GM23338 (cell line): ENCODE results near the gene RAB11FIP3. TPM values are rescaled to one million over a fixed set of nuclear protein-coding genes. Genes with fewer than 3 reads are reported as not detected.

Experiments
- ATAC-seq: fragments of 200-7000 bp; cut with Tn5 transposase; 3 replicates; pipeline ENCODE4 v1.9.1; 2020
- DNase-seq: peaks from one replicate; pipeline ENCODE4 v3.0.0-alpha.2; 2015; ENCODE audit warnings: low spot score
- H2AFZ ChIP-seq: fragments of 200-600 bp; sonication (generic); 2 replicates; pipeline ENCODE4 v1.8.0; 2016; ENCODE audit warnings: antibody characterized with exemption, mild to moderate bottlenecking, moderate library complexity
- H3F3A ChIP-seq: fragments of 200-600 bp; sonication (generic); replicated peaks from 2 replicates; pipeline ENCODE4 v1.8.0; 2017; ENCODE audit warnings: antibody characterized with exemption, mixed run types, low read depth
- H3K27ac ChIP-seq: fragments of 200-600 bp; sonication (generic); 2 replicates; pipeline ENCODE4 v1.6.1; 2016; ENCODE audit warnings: low read depth
- H3K27me3 ChIP-seq: fragments of 200-600 bp; sonication (generic); 2 replicates; pipeline ENCODE4 v1.8.0; 2016; ENCODE audit warnings: mild to moderate bottlenecking, mixed run types, moderate library complexity; ENCODE audit not compliant: insufficient read depth
- H3K36me3 ChIP-seq: fragments of 200-600 bp; sonication (generic); 2 replicates; pipeline ENCODE4 v1.8.0; 2016; ENCODE audit warnings: mild to moderate bottlenecking; ENCODE audit not compliant: insufficient read depth
- H3K4me1 ChIP-seq: fragments of 200-600 bp; sonication (generic); 2 replicates; pipeline ENCODE4 v1.8.0; 2016; ENCODE audit warnings: mild to moderate bottlenecking, moderate library complexity; ENCODE audit not compliant: insufficient read depth
- H3K4me2 ChIP-seq: fragments of 200-600 bp; sonication (generic); 2 replicates; pipeline ENCODE4 v1.7.1; 2017; ENCODE audit warnings: mixed run types
- H3K4me3 ChIP-seq: fragments of 200-600 bp; sonication (generic); 2 replicates; pipeline ENCODE4 v1.6.1; 2016; ENCODE audit warnings: mixed run types
- H3K79me2 ChIP-seq: fragments of 200-600 bp; sonication (generic); replicated peaks from 2 replicates; pipeline ENCODE4 v1.8.0; 2017; ENCODE audit warnings: mild to moderate bottlenecking; ENCODE audit not compliant: insufficient read depth
- H3K9me2 ChIP-seq: fragments of 200-600 bp; sonication (generic); 2 replicates; pipeline ENCODE4 v1.8.0; 2017; ENCODE audit not compliant: insufficient read depth
- H4K20me1 ChIP-seq: fragments of 200-600 bp; sonication (generic); replicated peaks from 2 replicates; pipeline ENCODE4 v1.8.0; 2017; ENCODE audit warnings: mild to moderate bottlenecking; ENCODE audit not compliant: insufficient read depth
- H3K27ac Mint-ChIP-seq: 2 replicates; pipeline ENCODE4 v1.8.0; 2020; ENCODE audit warnings: inconsistent platforms, mild to moderate bottlenecking, moderate library complexity, mixed read lengths
- H3K27me3 Mint-ChIP-seq: 3 replicates; pipeline ENCODE4 v1.8.0; 2022; ENCODE audit warnings: low read depth, mild to moderate bottlenecking, moderate library complexity, mixed read lengths, inconsistent platforms; ENCODE audit not compliant: insufficient read depth, poor library complexity
- H3K36me3 Mint-ChIP-seq: 3 replicates; pipeline ENCODE4 v1.8.0; 2021; ENCODE audit warnings: low read depth, mild to moderate bottlenecking, inconsistent platforms, moderate library complexity, mixed read lengths
- H3K4me1 Mint-ChIP-seq: 3 replicates; pipeline ENCODE4 v1.8.0; 2020; ENCODE audit warnings: mild to moderate bottlenecking, inconsistent platforms, mixed read lengths
- H3K4me3 Mint-ChIP-seq: 3 replicates; pipeline ENCODE4 v1.8.0; 2021; ENCODE audit warnings: moderate library complexity, mild to moderate bottlenecking, inconsistent platforms, mixed read lengths
- H3K9me3 Mint-ChIP-seq: 3 replicates; pipeline ENCODE4 v1.8.0; 2020; ENCODE audit warnings: moderate library complexity, mild to moderate bottlenecking, inconsistent platforms, mixed read lengths
- POLR2AphosphoS5 ChIP-seq: IDR thresholded peaks from 2 replicates; pipeline ENCODE4 v1.6.1; 2016; ENCODE audit warnings: antibody characterized with exemption, low read depth
- ZNF462 ChIP-seq: fragments of 250-450 bp; sonication (Bioruptor Pico); IDR thresholded peaks from 2 replicates; pipeline ENCODE4 v1.5.0; 2020; ENCODE audit warnings: mild to moderate bottlenecking, moderate library complexity
- polyA plus RNA-seq: library from polyadenylated mRNA; unstranded; fragments of >200 nt; fragmentation: Nextera tagmentation; extraction: Ambion mirVana; gene quantifications from 2 replicates; pipeline ENCODE4 v1.2.1, GENCODE V29; 2016
- total RNA-seq: library from RNA; depleted of rRNA; stranded (reverse); fragments of >200 nt; shearing (Covaris generic); gene quantifications from 2 replicates; pipeline ENCODE4 v1.2.3, GENCODE V29; 2014
- TF ChIP-seq, protein P1 (sequence below), 2 experiments: fragments of 200-600 bp in 1 of 2; sonication (generic) in 1 of 2; conservative IDR thresholded peaks; 2 replicates each; pipeline versions ENCODE4 v1.5.1 to v1.6.1; 2016 to 2017; ENCODE audit warnings: antibody characterized with exemption in 2 of 2, low read depth in 2 of 2, mild to moderate bottlenecking in 2 of 2, moderate library complexity in 1 of 2

RAB11FIP3 gene
- total and polyA plus RNA-seq, 2 experiments from 2014 or later = 3.2 to 29.2 TPM

- no peak for TF ChIP-seq POLR2AphosphoS5
- TF ChIP-seq, protein P1, sequence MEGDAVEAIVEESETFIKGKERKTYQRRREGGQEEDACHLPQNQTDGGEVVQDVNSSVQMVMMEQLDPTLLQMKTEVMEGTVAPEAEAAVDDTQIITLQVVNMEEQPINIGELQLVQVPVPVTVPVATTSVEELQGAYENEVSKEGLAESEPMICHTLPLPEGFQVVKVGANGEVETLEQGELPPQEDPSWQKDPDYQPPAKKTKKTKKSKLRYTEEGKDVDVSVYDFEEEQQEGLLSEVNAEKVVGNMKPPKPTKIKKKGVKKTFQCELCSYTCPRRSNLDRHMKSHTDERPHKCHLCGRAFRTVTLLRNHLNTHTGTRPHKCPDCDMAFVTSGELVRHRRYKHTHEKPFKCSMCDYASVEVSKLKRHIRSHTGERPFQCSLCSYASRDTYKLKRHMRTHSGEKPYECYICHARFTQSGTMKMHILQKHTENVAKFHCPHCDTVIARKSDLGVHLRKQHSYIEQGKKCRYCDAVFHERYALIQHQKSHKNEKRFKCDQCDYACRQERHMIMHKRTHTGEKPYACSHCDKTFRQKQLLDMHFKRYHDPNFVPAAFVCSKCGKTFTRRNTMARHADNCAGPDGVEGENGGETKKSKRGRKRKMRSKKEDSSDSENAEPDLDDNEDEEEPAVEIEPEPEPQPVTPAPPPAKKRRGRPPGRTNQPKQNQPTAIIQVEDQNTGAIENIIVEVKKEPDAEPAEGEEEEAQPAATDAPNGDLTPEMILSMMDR (conservative IDR thresholded peaks at IDR 0.05; ENCODE audit: low read depth in 2 of 2) = 0 out of 4 replicates have a peak, but pooled peaks of 1 of the 2 experiments have one; percentile 19
- H3K27me3 ChIP-seq = peaks cover 34% of the 10 kb centered on the region
- H3K27ac ChIP-seq = no peak overlapping the region
- H3K27ac Mint-ChIP-seq = no peak overlapping the region
- peaks cover 15% of the 10 kb centered on the region for H3K27me3 Mint-ChIP-seq
- 0 out of 2 replicates have a peak, but pooled peaks cover 2% of the 10 kb centered on the region for H3F3A ChIP-seq
- H4K20me1 ChIP-seq = no peaks in the 10 kb centered on the region
- H3K9me2 ChIP-seq = no peaks in the 10 kb centered on the region
- H3K36me3 ChIP-seq = no peaks in the 10 kb centered on the region
- DNase-seq = no peak
- peak overlapping the region; percentile 51; the same call in 1 of the 2 replicates for H3K4me2 ChIP-seq
- no peaks in the 10 kb centered on the region for H3K36me3 Mint-ChIP-seq
- H3K4me3 Mint-ChIP-seq = no peak overlapping the region
- H2AFZ ChIP-seq = no peak overlapping the region
- ATAC-seq = no peak
- no peaks in the 10 kb centered on the region for H3K4me1 Mint-ChIP-seq
- H3K9me3 Mint-ChIP-seq = no peaks in the 10 kb centered on the region
- H3K79me2 ChIP-seq = no peaks in the 10 kb centered on the region
- no peaks in the 10 kb centered on the region; the same call in 1 of the 2 replicates for H3K4me1 ChIP-seq
- peak overlapping the region; percentile 36; the same call in 1 of the 2 replicates for H3K4me3 ChIP-seq
Observed at GRCh38 chr16:560701-561412, 135.4 kb downstream of the RAB11FIP3 start.

GRCh38 chr16:561413-561794 is 136.0 kb downstream of the RAB11FIP3 start:
- Histone ChIP-seq H4K20me1 (no peaks in the 10 kb centered on the region), H3K27ac (no peak overlapping the region), H3K27me3 (peaks cover 34% of the 10 kb centered on the region), H3K9me2 (no peaks in the 10 kb centered on the region), H3K4me2 (no peak overlapping the region), H3K4me1 (peaks cover 2% of the 10 kb centered on the region; the same call in 1 of the 2 replicates), H3K4me3 (no peak overlapping the region), H2AFZ (no peak overlapping the region), H3K79me2 (no peaks in the 10 kb centered on the region), H3K36me3 (no peaks in the 10 kb centered on the region), H3F3A (0 out of 2 replicates have a peak, but pooled peaks cover 2% of the 10 kb centered on the region)
- no peaks in the 10 kb centered on the region for H3K9me3 Mint-ChIP-seq
- H3K27me3 Mint-ChIP-seq = peaks cover 14% of the 10 kb centered on the region
- H3K4me1 Mint-ChIP-seq = no peaks in the 10 kb centered on the region
- DNase-seq (no peak), ATAC-seq (no peak)
- no peak overlapping the region for H3K27ac Mint-ChIP-seq
- no peak overlapping the region for H3K4me3 Mint-ChIP-seq
- no peak for TF ChIP-seq ZNF462 (CRISPR knock-in tag)
- no peaks in the 10 kb centered on the region for H3K36me3 Mint-ChIP-seq
